ENCODE data around the gene GDF3. TPM values are rescaled to one million over a fixed set of nuclear protein-coding genes. Genes with fewer than 3 reads are reported as not detected.
"Not testable (repeated sequence)": the region's sequence is repeated elsewhere in the genome, so short reads cannot be mapped to it uniquely, and the experiment has no call there.

The GDF3 gene
- total RNA-seq, 4 donors from 2014 or later = not detected

- 55 to 68% methylated on average over 4 to 8 of the region's 8 CpGs for WGBS, 2 donors (ENCODE audit: low coverage in 1 of 2)
- no peaks in the 10 kb centered on the region for H3K27me3 ChIP-seq
- TF ChIP-seq EP300 (IDR thresholded peaks at IDR 0.05; ENCODE audit: low read depth) (no peak), POLR2A (IDR thresholded peaks at IDR 0.05) (no peak), POLR2AphosphoS5 (IDR thresholded peaks at IDR 0.05) (no peak)
- TF ChIP-seq, protein P1, sequence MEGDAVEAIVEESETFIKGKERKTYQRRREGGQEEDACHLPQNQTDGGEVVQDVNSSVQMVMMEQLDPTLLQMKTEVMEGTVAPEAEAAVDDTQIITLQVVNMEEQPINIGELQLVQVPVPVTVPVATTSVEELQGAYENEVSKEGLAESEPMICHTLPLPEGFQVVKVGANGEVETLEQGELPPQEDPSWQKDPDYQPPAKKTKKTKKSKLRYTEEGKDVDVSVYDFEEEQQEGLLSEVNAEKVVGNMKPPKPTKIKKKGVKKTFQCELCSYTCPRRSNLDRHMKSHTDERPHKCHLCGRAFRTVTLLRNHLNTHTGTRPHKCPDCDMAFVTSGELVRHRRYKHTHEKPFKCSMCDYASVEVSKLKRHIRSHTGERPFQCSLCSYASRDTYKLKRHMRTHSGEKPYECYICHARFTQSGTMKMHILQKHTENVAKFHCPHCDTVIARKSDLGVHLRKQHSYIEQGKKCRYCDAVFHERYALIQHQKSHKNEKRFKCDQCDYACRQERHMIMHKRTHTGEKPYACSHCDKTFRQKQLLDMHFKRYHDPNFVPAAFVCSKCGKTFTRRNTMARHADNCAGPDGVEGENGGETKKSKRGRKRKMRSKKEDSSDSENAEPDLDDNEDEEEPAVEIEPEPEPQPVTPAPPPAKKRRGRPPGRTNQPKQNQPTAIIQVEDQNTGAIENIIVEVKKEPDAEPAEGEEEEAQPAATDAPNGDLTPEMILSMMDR (IDR thresholded peaks at IDR 0.05) = no peak
- no peaks in the 10 kb centered on the region for H3K36me3 ChIP-seq
- no peak overlapping the region for H3K27ac ChIP-seq
- intact Hi-C loops (cut with DNase I; ENCODE audit: low total_unique reads) = no loop called here
- H3K4me3 ChIP-seq = no peak overlapping the region
- no peaks in the 10 kb centered on the region for H3K9me3 ChIP-seq
- no peak for DNase-seq
- no peaks in the 10 kb centered on the region for H3K4me1 ChIP-seq
- in situ Hi-C loops (cut with MboI; ENCODE audit: low pct_ligation_motif_present in 1 of 4, low pct_unique_long_range_greater_than_20kb in 1 of 4, low sequenced_read_pairs in 3 of 4) = no loop called here
These were observed 16.8 kb downstream of the GDF3 start for GRCh38 chr12:7678744-7679143.

DNA sequence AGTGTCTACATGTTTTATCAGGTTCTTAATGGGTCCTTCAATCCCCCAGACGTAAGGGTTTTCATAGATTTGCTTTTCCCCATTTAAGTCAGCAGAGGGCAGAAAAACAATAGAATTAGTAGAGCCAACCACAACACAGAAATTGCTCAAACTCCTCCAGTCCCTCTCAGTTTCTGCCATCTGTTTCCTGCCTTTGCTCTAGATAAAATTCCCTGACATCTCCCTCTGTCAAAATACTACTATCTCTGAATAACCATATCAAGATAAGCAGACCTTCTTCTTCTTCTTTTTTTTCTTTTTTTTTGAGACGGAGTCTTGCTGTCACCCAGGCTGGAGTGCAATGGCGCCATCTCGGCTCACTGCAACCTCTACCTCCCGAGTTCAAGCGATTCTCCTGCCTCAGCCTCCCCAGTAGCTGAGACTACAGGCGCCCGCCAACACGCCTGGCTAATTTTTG is 18.1 kb downstream of the GDF3 start:
- H3K27ac ChIP-seq; H3K36me3 ChIP-seq; H3K9me3 ChIP-seq; DNase-seq; in situ Hi-C loops (cut with MboI; ENCODE audit: low pct_ligation_motif_present in 1 of 4, low pct_unique_long_range_greater_than_20kb in 1 of 4, low sequenced_read_pairs in 3 of 4); intact Hi-C loops (cut with DNase I; ENCODE audit: low total_unique reads); H3K27me3 ChIP-seq; H3K4me1 ChIP-seq; H3K4me3 ChIP-seq: not testable (repeated sequence)
- WGBS, 2 donors (ENCODE audit: low coverage in 1 of 2) = 42 to 51% methylated on average over 8 to 9 of the region's 9 CpGs
- TF ChIP-seq, protein P1 (IDR thresholded peaks at IDR 0.05) = peak in 2 of 5 experiments; percentile 10 to 17

- H3K4me1 ChIP-seq; H3K27ac ChIP-seq; H3K4me3 ChIP-seq; intact Hi-C loops (cut with DNase I; ENCODE audit: low total_unique reads); H3K36me3 ChIP-seq; H3K9me3 ChIP-seq; in situ Hi-C loops (cut with MboI; ENCODE audit: low pct_ligation_motif_present in 1 of 4, low pct_unique_long_range_greater_than_20kb in 1 of 4, low sequenced_read_pairs in 3 of 4); DNase-seq; H3K27me3 ChIP-seq: not testable (repeated sequence)
- 34 to 60% methylated on average over 5 to 6 of the region's 6 CpGs for WGBS, 2 donors (ENCODE audit: low coverage in 1 of 2)
These were observed 20.1 kb downstream of the GDF3 start for GRCh38 chr12:7675455-7675854.

GRCh38 chr12:7668171-7668570 is 27.4 kb downstream of the GDF3 start:
- no peak overlapping the region for H3K4me3 ChIP-seq
- H3K27me3 ChIP-seq = no peaks in the 10 kb centered on the region
- TF ChIP-seq, protein P1 (IDR thresholded peaks at IDR 0.05) = no peak
- no peak for TF ChIP-seq EP300 (IDR thresholded peaks at IDR 0.05; ENCODE audit: low read depth)
- no peak for TF ChIP-seq POLR2A (IDR thresholded peaks at IDR 0.05)
- no peak for TF ChIP-seq POLR2AphosphoS5 (IDR thresholded peaks at IDR 0.05)
- in situ Hi-C loops (cut with MboI; ENCODE audit: low pct_ligation_motif_present in 1 of 4, low pct_unique_long_range_greater_than_20kb in 1 of 4, low sequenced_read_pairs in 3 of 4) = loop anchor here in 1 of 4 donors (25.0 kb wide), 1 partner anchor 144 kb away; no protein-coding TSS in a partner anchor
- no peak for DNase-seq
- no peaks in the 10 kb centered on the region for H3K36me3 ChIP-seq
- H3K9me3 ChIP-seq = no peaks in the 10 kb centered on the region
- peaks cover 0 to 5% (median 0%) of the 10 kb centered on the region in 4 donors for H3K4me1 ChIP-seq
- H3K27ac ChIP-seq = no peak overlapping the region
- intact Hi-C loops (cut with DNase I; ENCODE audit: low total_unique reads) = no loop called here
- WGBS, 2 donors (ENCODE audit: low coverage in 1 of 2) = 69 to 86% methylated on average over 4 to 5 of the region's 5 CpGs

DNA sequence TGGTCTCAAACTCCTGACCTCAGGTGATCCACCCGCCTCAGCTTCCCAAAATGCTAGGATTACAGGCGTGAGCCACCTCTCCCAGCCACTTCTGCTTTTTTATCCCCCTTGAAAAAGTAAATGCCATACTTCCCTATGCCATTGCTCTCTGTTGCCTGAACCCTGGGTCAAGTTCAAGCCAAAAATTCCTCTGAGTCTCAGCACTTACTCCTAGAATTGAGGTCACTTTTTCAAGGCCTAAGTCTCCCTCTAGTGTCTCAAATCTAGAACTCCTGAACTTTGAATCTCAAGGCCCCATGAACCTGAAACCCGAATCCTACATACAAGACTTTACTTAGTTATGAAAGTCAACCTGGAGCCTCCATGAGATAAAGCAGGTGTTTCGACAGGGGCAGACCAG is 28.4 kb downstream of the GDF3 start:
- intact Hi-C loops (cut with DNase I; ENCODE audit: low total_unique reads) = no loop called here
- no peak overlapping the region for H3K4me3 ChIP-seq
- no peak overlapping the region for H3K27ac ChIP-seq
- H3K27me3 ChIP-seq = no peaks in the 10 kb centered on the region
- in situ Hi-C loops (cut with MboI; ENCODE audit: low pct_ligation_motif_present in 1 of 4, low pct_unique_long_range_greater_than_20kb in 1 of 4, low sequenced_read_pairs in 3 of 4) = loop anchor here in 1 of 4 donors (25.0 kb wide), 1 partner anchor 145 kb away; no protein-coding TSS in a partner anchor
- no peaks in the 10 kb centered on the region for H3K9me3 ChIP-seq
- TF ChIP-seq EP300 (IDR thresholded peaks at IDR 0.05; ENCODE audit: low read depth) (no peak), POLR2AphosphoS5 (IDR thresholded peaks at IDR 0.05) (no peak), POLR2A (IDR thresholded peaks at IDR 0.05) (no peak)
- TF ChIP-seq, protein P1 (IDR thresholded peaks at IDR 0.05) = no peak
- no peak for DNase-seq
- 82 to 100% methylated on average over 2 to 4 of the region's 4 CpGs for WGBS, 2 donors (ENCODE audit: low coverage in 1 of 2)
- no peaks in the 10 kb centered on the region for H3K36me3 ChIP-seq
- peaks cover 0 to 5% (median 0%) of the 10 kb centered on the region in 4 donors for H3K4me1 ChIP-seq

All from transverse colon (tissue), 4 donors.